Spleen (tissue), 11 donors: ENCODE results near the gene KCNG1. TPM values are rescaled to one million over a fixed set of nuclear protein-coding genes. Genes with fewer than 3 reads are reported as not detected.
A peak's percentile ranks its signal among the peaks of the same experiment; 100 is the strongest.

ENCODE experiments used
- DNase-seq: peaks from one replicate; pipeline ENCODE4 v3.0.0-alpha.2; 2020
- H3K27ac ChIP-seq, 8 donors: fragments of 200-600 bp; sonication (generic) in 7 of 8; 1 replicate in 4 of 8; 2 replicates in 4 of 8; pipeline versions ENCODE4 v1.5.0 to v1.8.0; 2016 to 2021; ENCODE audit warnings: inconsistent platforms in 4 of 8, mild to moderate bottlenecking in 4 of 8, moderate library complexity in 1 of 8
- H3K27me3 ChIP-seq, 7 donors: fragments of 200-600 bp; sonication (generic) in 6 of 7; replicated peaks in 1 of 7; 1 replicate in 4 of 7; 2 replicates in 3 of 7; pipeline versions ENCODE4 v1.5.0 to v1.8.0; 2016 to 2021; ENCODE audit warnings: inconsistent platforms in 3 of 7, mild to moderate bottlenecking in 1 of 7
- H3K36me3 ChIP-seq, 6 donors: fragments of 200-600 bp; sonication (generic) in 5 of 6; 1 replicate in 4 of 6; 2 replicates in 2 of 6; pipeline versions ENCODE4 v1.5.0 to v1.8.0; 2016 to 2021; ENCODE audit warnings: inconsistent platforms in 2 of 6
- H3K4me1 ChIP-seq, 6 donors: fragments of 200-600 bp; sonication (generic) in 5 of 6; 1 replicate in 3 of 6; 2 replicates in 3 of 6; pipeline versions ENCODE4 v1.5.0 to v1.8.0; 2016 to 2021; ENCODE audit warnings: inconsistent platforms in 3 of 6
- H3K4me3 ChIP-seq, 8 donors: fragments of 200-600 bp; sonication (generic) in 7 of 8; 1 replicate in 4 of 8; 2 replicates in 4 of 8; pipeline versions ENCODE4 v1.5.0 to v1.8.0; 2016 to 2021; ENCODE audit warnings: inconsistent platforms in 4 of 8, mild to moderate bottlenecking in 4 of 8, moderate library complexity in 2 of 8
- H3K9me3 ChIP-seq, 8 donors: fragments of 200-600 bp; sonication (generic) in 7 of 8; 1 replicate in 4 of 8; 2 replicates in 4 of 8; pipeline versions ENCODE4 v1.5.0 to v1.8.0; 2016 to 2021; ENCODE audit warnings: inconsistent platforms in 4 of 8
- CTCF ChIP-seq, 11 experiments: fragments of 200-600 bp in 7 of 11; fragments of 450-650 bp in 4 of 11; sonication (generic) in 4 of 11; IDR thresholded peaks in 8 of 11; conservative IDR thresholded peaks in 3 of 11; 1 replicate in 7 of 11; 2 replicates in 4 of 11; pipeline versions ENCODE4 v1.4.0 to v1.8.0; 2016 to 2021; ENCODE audit warnings: antibody characterized with exemption in 11 of 11, inconsistent platforms in 4 of 11, mild to moderate bottlenecking in 1 of 11
- POLR2A ChIP-seq, 3 donors: fragments of 450-650 bp; IDR thresholded peaks; one replicate each; pipeline ENCODE4 v1.5.1; 2017; ENCODE audit warnings: antibody characterized with exemption in 3 of 3, mild to moderate bottlenecking in 1 of 3
- POLR2AphosphoS5 ChIP-seq, 3 donors: sonication (generic); formaldehyde crosslinking; IDR thresholded peaks; one replicate each; pipeline ENCODE4 v1.5.1; 2017; ENCODE audit warnings: antibody characterized with exemption in 3 of 3
- WGBS, 5 donors: extraction: QIAGEN DNeasy Blood & Tissue Kit in 3 of 5; methylation state at CpG; one replicate each; pipeline versions ENCODE4 v1.1.5 to v1.1.7; 2013 to 2018; 5-methylcytosine and 5-hydroxymethylcytosine counted together
- intact Hi-C: fragments of 100-400 bp; cut with DNase I; formaldehyde crosslinking; loops from one replicate; pipeline ENCODE4 v1.15.0; 2023; ENCODE audit warnings: low total_unique reads
- polyA plus RNA-seq, 3 donors: library from polyadenylated mRNA; stranded (reverse); fragments of 200-250 nt; gene quantifications; one replicate each; pipeline ENCODE4 v1.2.1, GENCODE V29; 2013
- total RNA-seq, 7 donors: library from RNA; depleted of rRNA in 3 of 7; stranded (reverse); fragments of >200 nt in 3 of 7; fragmentation: NEBNext Ultra II Directional in 4 of 7; extraction: Animal tissue kit (Norgen Biotek cat#: 25700) in 4 of 7; gene quantifications; one replicate each; pipeline versions ENCODE4 v1.1.0 to v1.2.1, GENCODE V29; 2016 to 2021
- donor health status: healthy with polysubstance abuse.
- donor health status: DM: no; HTN: no; CAD: no; lungs with moderate emphysema.
- donor health status: DM: no; HTN: no; CAD: no.
- donor health status: Bipolar disorder and iron deficiency.
- donor health status: healthy.
- donor health status: DM: no; HTN: no; CAD: no.
- donor health status: DM: yes; HTN: yes; CAD: no.

KCNG1 gene
- total and polyA plus RNA-seq, 10 donors: 0.35 to 5.0 (median 3.2) TPM

GRCh38 chr20:51029963-51030920 is 7.3 kb upstream of the KCNG1 start:
- no peak for TF ChIP-seq CTCF (IDR thresholded peaks at IDR 0.05 in 8 of 11, conservative IDR thresholded peaks at IDR 0.05 in 3 of 11)
- no peak for TF ChIP-seq POLR2AphosphoS5 (IDR thresholded peaks at IDR 0.05)
- no peak for TF ChIP-seq POLR2A (IDR thresholded peaks at IDR 0.05)
- 54 to 66% (median 58%) methylated on average over 17 of the region's 17 CpGs for WGBS, 5 donors
- peak; percentile 1 for DNase-seq
- H3K36me3 ChIP-seq: no peaks in the 10 kb centered on the region
- H3K4me1 ChIP-seq: peaks cover 0 to 10% (median 0%) of the 10 kb centered on the region in 6 donors
- no peaks in the 10 kb centered on the region for H3K9me3 ChIP-seq
- no peak overlapping the region for H3K27ac ChIP-seq
- peaks cover 0 to 87% (median 11%) of the 10 kb centered on the region in 7 donors for H3K27me3 ChIP-seq
- intact Hi-C loops: no loop called here
- H3K4me3 ChIP-seq: no peak overlapping the region

GRCh38 chr20:51029556-51029955 is 6.6 kb upstream of the KCNG1 start:
- intact Hi-C loops: no loop called here
- Histone ChIP-seq H3K27ac (no peak overlapping the region), H3K4me1 (peaks cover 0 to 10% (median 0%) of the 10 kb centered on the region in 6 donors), H3K9me3 (no peaks in the 10 kb centered on the region), H3K4me3 (no peak overlapping the region), H3K27me3 (peaks cover 0 to 87% (median 12%) of the 10 kb centered on the region in 7 donors), H3K36me3 (no peaks in the 10 kb centered on the region)
- peak; percentile 4 for DNase-seq
- WGBS, 5 donors: 61 to 81% (median 76%) methylated on average over 1 of the region's 1 CpG
- TF ChIP-seq POLR2AphosphoS5 (IDR thresholded peaks at IDR 0.05): no peak

GRCh38 chr20:51028616-51029212 is 5.8 kb upstream of the KCNG1 start:
- Histone ChIP-seq H3K9me3 (no peaks in the 10 kb centered on the region), H3K27ac (no peak overlapping the region), H3K4me1 (peaks cover 0 to 11% (median 3%) of the 10 kb centered on the region in 6 donors), H3K27me3 (peaks cover 0 to 89% (median 20%) of the 10 kb centered on the region in 7 donors), H3K4me3 (no peak overlapping the region), H3K36me3 (no peaks in the 10 kb centered on the region)
- intact Hi-C loops: no loop called here
- TF ChIP-seq POLR2A (IDR thresholded peaks at IDR 0.05): no peak
- TF ChIP-seq CTCF (IDR thresholded peaks at IDR 0.05 in 8 of 11, conservative IDR thresholded peaks at IDR 0.05 in 3 of 11): no peak
- no peak for TF ChIP-seq POLR2AphosphoS5 (IDR thresholded peaks at IDR 0.05)
- WGBS, 5 donors: 21 to 42% (median 31%) methylated on average over 8 to 10 of the region's 10 CpGs
- DNase-seq: peak; percentile 51

GRCh38 chr20:51027035-51027795 is 4.3 kb upstream of the KCNG1 start:
- WGBS, 5 donors: 55 to 70% (median 67%) methylated on average over 5 of the region's 5 CpGs
- DNase-seq: peak; percentile 8
- Histone ChIP-seq H3K27ac (no peak overlapping the region), H3K4me3 (no peak overlapping the region), H3K9me3 (no peaks in the 10 kb centered on the region), H3K36me3 (no peaks in the 10 kb centered on the region), H3K4me1 (peaks cover 6 to 23% (median 16%) of the 10 kb centered on the region in 6 donors), H3K27me3 (peaks cover 4 to 99% (median 35%) of the 10 kb centered on the region in 7 donors)
- TF ChIP-seq POLR2AphosphoS5 (IDR thresholded peaks at IDR 0.05) (no peak), POLR2A (IDR thresholded peaks at IDR 0.05) (no peak), CTCF (IDR thresholded peaks at IDR 0.05 in 8 of 11, conservative IDR thresholded peaks at IDR 0.05 in 3 of 11) (no peak)
- intact Hi-C loops: no loop called here
